ENCODE data around the gene CRTC2.
"Not testable (repeated sequence)": the region's sequence is repeated elsewhere in the genome, so short reads cannot be mapped to it uniquely, and the experiment has no call there.

Gene CRTC2

DNA sequence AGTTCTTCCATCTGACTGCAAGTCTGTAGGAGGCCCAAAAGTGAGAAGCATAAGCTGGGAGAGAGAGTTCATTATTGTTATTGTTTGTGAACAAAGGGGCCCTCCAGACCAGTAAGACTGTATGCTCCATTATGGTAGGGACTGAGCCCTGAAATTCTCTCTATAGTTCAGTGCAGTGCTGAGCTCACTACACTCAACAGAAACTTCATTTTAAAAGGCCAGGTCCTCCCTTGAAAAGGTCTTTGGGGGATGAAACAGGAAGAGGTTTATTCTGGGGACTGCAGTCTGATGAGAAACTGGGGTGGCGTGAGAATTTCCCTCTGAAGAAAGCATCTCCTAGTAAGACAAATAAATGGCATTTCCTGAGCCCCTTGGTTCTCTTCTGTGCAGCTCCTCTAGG, 30.2 kb downstream of the CRTC2 start:
- no peak for DNase-seq

DNA sequence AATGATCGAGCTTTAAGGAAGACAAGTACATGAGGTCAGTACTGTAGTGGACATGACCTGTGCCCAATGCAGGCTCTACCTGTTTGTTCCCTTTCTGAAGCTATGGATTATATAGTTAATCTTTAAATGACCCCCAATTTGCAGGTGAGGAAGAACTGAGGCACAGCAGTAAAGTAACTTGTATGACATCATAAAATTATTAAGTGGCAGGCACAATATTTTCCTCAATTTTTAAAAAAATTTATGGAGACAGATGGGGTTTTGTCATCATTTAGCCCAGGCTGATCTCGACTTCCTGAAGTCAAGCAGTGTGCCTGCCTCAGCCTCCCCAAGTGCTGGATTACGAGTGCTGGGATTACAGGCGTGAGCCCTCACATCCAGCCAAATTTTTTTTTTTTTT, 32.0 kb downstream of the CRTC2 start:
- no peak for DNase-seq

DNA sequence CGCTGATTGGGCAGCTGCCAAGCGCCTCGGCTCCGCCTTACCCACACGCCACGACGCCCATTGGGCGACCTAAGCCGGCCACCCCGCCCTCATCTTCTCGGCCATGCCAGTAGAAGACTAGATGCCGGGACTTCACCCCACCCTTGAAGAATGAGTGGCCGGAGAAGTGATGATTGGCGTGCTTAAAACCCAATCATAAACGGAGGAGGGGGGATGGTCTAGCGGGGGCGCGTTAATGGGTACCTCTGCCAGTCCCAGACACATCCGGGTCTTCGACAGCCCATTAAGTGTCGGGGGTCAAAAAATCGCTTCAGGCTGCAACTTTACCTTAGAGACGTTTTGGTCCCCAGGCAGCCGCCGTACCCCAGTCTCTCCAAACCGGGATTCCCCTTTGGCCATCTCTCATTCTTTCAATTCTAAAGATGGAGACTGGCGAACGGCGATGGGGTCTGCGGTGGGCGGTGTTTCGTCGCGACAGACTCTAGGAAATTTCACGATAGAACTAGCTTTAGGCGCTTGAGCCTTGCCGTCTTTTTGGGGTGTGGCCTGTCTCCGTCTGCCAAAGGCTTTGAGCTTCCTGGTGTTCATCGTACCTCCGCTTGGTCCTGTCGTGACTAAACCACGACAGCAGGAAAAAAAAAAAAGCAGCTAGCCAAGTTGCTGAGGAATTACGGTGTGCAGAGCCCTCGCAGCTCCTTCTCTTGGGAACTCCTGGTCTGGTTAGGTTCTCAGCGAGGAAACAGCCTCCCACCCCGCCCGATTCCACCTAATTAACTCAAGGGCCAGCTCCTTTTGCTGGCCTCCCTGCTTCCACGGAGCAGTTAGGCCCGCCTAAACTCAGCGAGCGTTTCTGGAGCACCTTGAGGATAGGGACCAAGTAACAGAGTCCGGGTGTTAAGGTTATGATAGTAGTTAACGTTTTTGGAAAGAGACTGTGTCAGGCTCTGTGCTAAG, 35.2 kb downstream of the CRTC2 start, which contains the start of gene GATAD2B:
Gene GATAD2B (minus strand): TSS at position 1 of the 954 bp plus-strand sequence. CDS start 94,625 bp downstream, outside the sequence.
- peak; percentile 98 for DNase-seq

DNA sequence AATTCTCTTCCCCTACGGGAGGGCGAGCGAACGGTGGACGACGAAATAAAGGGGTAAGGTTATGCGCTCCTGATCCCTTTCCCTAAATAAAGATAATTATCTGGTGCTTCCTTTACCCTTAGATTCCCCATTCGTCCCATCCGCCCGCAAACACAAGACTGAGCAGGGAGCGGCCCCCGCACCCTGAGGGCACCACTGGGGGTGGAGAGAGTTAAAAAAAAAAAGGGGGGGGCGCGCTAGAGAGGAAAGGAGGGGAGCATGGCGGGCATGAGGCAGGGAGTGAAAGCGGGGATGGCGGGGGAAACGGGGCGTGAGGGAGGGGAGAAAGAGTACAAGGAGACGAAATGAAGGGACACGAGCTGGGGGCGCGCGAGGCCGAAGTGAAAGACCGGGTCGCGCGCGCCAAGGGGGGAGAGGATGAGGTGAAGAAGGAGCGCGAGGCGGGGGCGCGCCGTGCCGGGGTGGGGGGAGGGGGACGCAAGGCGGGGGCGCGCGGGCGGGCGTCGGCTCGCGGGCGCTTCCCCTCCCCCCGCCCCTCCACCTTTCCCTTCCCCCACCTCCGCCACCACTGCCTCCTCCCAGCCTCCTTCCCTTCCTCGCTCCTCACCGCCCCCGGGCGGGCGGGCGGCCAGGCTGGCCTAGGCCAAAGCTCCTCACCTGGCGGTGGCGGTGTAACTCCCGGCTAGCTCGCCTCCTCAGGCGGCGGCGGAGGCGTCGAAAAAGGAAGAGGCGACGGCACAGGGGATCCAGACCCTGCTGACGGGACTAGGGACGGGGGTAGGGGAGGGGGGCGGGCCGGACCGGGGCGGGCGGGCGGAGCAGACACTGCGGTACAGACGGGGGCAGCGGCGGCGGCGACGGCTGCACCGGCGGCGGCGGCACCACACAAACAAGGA, 36.1 kb downstream of the CRTC2 start:
- DNase-seq, result no peak

DNA sequence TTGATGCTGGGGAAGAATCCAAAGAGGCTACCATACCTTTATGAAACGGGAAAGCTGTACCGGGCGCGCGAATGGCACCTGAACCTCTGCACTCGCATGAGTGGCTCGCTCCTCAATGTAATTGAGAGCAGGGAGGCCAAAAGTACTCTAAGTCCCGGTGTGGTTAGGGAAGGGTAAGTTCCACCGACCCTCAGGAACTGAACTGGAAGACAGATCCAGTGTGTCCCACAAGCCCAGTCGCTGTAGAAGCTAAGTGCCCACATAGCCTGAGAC, 36.7 kb downstream of the CRTC2 start:
- DNase-seq, result peak; percentile 13

DNA sequence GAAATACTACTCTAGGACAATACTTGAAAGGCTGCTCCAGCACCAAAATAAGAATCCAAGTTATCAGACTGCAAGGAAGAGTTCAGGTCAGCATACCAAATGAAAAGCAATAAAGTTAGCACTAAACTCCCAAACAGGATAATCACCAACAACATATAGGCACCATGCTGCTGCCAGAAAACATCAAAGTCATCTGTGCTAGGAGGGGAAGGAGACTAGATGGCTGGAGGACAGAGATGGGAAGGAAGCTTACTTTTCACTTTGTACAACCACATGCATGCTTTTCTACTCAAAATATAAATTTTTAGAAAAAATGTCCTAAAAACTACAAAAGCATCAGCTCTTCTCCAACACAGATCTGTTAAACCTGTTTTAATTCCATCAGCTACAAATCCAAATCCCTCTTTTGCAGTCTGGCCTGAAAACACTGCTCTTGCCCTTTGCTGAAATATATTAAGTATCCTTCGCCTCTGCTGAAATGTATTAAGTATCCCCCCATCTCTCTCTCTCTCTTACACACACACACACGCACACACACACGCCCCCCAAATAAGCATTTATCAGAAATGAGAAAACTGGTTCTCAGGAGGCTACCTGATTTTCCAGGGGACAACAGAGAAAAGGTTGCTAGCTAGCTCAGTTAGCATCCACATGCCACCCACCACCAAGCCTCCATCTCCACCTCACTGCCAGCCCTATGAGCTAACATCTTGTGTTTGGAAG, 37.2 kb downstream of the CRTC2 start:
- DNase-seq, result no peak

DNA sequence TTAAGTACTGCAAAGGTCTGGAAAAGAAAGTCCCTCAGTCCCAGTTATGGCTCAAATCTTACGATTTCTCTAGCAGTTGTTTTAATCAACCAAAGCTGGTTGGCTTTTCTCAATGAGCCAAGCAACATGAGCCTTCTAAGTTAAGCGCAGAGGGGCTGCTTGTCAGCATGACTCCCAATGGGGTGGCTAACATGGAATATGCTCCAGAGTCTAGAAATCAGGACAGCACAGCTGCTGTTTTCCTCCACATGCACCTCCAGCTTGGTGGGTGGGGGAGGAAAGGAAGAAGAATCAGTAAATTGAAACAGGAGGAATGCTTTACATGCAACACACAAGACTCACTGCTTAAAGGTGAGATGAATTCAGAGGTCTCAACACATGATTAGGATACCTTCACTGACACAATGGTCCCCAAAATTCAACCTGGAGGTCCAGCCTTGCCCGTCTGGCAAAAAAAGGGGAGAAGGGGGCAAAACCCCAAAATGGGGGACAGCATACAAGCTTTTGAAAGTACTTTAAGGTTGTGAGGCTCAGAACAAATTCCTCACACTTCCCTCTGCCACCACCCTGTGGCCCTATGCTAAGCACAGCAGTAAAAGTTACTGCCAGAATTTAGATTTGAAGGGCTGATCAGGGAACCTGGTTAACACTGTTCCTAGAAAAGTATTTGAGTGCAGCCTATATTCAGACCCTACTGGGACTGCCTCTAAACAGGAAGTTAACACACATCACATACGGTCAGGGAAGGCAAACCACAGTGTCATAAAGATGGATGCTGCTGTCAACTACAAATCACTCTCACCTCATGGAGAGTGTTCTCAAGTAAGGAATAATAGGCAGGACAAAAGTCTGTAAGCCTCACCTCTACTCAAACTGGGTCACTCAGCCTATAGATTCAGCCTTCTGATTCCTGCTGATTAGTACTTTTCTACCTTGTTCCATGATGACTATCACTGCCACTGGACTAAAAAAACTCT, 38.2 kb downstream of the CRTC2 start:
- no peak for DNase-seq

DNA sequence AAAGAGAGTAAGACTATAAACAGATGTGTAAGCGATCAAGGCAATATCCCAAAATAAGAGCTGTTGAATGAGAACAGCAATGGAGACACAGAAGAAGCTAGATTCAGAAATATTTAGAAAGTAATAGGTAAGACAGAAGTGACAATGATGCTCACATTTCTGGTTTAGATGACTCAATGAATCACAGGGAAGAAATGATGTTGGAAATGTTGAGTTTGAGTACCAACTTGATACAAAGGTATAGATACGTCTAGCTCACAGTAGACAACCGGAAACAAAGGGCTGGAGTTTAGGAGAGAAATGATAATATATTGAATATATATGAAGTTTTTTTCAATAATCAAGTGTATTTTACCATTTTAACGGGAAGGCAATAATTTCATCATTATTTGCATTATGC, 42.1 kb downstream of the CRTC2 start:
- DNase-seq, result no peak

DNA sequence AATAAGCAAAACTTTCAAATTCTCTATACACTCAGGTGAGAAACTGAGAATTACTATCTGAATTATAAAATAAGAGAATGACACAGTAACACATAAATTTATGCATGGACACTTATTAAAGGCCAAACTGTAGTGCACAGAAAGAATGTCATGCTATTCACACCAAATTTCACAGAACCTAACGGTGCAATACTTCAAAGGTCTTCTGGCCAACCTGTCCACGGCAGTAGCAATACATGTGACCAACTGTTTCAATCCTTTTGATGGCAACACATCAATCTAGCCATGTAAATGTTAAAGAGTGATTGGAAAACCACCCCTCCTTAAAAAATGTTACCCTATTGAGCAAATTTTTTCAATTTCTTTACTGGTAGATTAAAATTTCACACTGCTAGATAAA, 46.1 kb downstream of the CRTC2 start:
- DNase-seq, result no peak

DNA sequence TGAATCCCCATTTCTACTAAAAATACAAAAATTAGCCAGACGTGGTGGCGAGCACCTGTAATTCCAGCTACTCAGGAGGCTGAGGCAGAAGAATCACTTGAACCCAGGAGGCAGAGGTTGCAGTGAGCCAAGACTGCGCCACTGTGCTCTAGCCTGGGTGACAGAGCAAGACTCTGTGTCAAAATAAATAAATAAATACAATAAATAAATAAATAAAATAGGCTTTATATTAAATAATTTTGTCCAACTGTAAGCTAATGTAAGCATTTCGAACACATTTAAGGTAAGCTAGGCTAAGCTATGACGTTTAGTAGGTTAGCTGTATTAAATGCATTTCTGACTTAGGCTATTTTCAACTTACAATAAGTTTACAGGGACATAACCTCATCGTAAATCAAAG, 47.9 kb downstream of the CRTC2 start:
- not testable (repeated sequence) for DNase-seq

DNA sequence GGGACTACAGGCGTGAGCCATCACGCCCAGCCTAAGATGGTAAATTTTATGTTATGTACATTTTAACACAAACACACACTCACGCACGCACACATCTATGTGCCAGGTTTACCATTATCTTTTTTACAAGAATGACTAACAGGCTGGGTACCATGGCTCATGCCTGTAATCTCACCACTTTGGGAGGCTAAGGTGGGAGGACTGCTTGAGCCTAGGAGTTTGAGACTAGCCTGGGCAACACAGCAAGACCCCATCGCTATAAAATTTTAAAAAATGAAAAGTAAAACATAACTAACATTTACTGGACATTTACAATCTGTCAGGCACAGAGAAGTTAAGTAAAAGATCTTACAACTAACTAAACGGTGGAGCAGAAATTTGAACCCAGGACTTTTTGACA, 50.3 kb downstream of the CRTC2 start:
- no peak for DNase-seq

DNA sequence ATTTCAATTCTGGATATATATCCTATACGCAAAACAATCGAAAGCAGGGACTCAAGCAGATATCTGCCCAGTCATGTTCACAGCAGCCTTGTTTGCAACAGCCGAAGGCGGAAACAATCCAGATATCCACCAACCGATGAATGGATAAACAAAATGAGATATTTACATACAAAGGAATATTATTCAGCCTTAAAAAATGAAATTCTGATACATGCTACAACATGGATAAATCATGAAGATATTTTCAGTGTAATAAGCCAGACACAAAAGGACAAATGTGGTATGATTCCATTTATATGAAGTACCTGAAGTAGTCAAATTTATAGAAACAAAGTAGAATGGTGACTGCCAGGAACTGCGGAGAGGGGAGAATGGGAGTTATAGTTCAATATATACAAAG, 51.3 kb downstream of the CRTC2 start:
- DNase-seq, result no peak

DNA sequence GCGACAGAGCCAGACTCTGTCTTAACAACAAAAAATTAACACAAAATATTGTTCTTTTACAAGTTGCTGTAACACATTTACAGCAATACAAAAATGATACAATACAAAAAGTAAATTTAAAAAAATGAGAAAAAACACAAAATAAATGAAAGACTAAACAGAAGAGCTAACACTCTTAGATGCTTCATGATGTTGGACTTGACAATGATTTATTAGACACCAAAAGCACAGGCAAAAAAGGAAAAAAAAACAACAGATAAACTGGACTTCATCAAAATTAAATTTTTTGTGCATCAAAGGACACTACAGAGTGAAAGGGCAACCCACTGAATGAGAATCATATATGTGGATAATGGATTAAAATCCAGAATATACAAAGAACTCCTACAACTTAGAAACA, 52.0 kb downstream of the CRTC2 start:
- no peak for DNase-seq

DNA sequence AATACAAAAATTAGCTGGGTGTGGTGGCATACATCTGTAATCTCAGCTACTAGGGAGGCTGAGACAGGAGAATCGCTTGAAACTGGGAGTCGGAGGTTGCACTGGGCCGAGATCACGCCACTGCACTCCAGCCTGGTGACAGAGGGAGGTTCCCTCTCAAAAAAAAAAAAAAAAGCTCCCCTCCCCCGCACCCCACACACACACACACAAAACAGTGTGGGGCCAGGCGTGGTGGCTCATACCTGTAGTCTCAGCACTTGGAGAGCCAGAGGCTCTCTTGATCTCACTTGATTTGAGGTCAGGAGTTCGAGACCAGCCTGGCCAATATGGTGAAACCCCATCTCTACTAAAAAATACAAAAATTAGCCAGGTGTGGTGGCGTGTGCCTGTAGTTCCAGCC, 52.5 kb downstream of the CRTC2 start:
- DNase-seq, result not testable (repeated sequence)

DNA sequence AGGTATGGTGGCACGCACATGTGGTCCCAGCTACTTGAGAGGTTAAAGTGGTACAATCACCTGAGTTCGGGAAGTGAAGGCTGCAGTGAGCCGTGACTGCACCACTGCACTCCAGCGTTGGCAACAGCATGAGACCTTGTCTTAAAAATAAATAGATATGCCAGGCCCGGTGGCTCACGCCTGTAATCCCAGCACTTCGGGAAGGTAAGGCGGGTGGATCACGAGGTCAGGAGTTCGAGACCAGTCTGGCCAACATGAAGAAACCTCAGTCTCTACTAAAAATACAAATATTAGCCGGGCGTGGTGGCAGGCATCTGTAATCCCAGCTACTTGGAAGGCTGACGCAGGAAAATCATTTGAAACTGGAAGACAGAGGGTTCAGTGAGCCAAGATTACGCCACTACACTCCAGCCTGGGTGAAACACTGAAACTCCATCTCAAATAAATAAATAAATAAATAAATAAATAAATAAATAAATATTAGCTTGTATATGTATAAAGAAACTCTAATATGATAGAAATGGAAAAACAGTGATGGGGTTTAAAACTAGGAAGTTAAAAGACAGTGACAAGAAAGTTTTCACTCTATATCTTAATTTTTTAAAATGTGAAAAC, 54.5 kb downstream of the CRTC2 start:
- DNase-seq, result no peak

DNA sequence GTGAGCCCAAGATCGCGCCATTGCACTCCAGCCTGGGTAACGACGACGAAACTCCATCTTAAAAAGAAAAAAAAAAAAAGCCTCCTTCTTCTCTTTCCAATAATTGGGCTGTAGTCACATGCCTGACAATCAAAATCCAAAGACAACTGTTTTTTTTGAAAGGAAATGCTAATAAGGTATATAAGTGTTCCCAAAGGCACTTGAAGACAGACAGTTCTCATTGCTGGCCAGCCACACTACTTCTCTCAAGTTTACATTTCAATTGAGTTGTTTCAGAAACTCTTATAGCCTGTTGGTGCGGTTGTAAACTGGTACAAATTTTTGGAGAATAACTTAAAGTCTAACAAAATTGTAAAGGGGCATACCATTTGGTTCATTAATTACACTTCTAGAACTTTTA, 58.9 kb downstream of the CRTC2 start:
- DNase-seq, result no peak
